Measurements from ENCODE around the gene PLEKHM3.

The PLEKHM3 gene

GRCh38 chr2:207771421-207771820 lies 253.9 kb downstream of the PLEKHM3 start:
- in situ Hi-C loops (cut with MboI; ENCODE audit: low sequenced_read_pairs): no loop called here
